ENCODE measurements around the gene SLC22A12.

SLC22A12 gene

GRCh38 chr11:64602466-64603070 lies 11.5 kb downstream of the SLC22A12 start:
- no peak for DNase-seq (ENCODE audit: low read depth in 4 of 4, low spot score in 1 of 4)

GRCh38 chr11:64603411-64604110 lies 12.5 kb downstream of the SLC22A12 start:
- DNase-seq (ENCODE audit: low read depth in 4 of 4, low spot score in 1 of 4) = no peak

GRCh38 chr11:64604458-64605243 lies 13.6 kb downstream of the SLC22A12 start:
- DNase-seq (ENCODE audit: low read depth in 4 of 4, low spot score in 1 of 4) = no peak

- DNase-seq (ENCODE audit: low read depth in 4 of 4, low spot score in 1 of 4) = no peak
These were observed 14.2 kb downstream of the SLC22A12 start for GRCh38 chr11:64605244-64605560.

- no peak for DNase-seq (ENCODE audit: low read depth in 4 of 4, low spot score in 1 of 4)
These were observed 14.9 kb downstream of the SLC22A12 start for GRCh38 chr11:64605656-64606585.

- DNase-seq (ENCODE audit: low read depth in 4 of 4, low spot score in 1 of 4) = no peak
These were observed 15.9 kb downstream of the SLC22A12 start for GRCh38 chr11:64606796-64607380.

- no peak for DNase-seq (ENCODE audit: low read depth in 4 of 4, low spot score in 1 of 4)
These were observed 16.5 kb downstream of the SLC22A12 start for GRCh38 chr11:64607381-64607985.

- DNase-seq (ENCODE audit: low read depth in 4 of 4, low spot score in 1 of 4) = no peak
These were observed 17.0 kb downstream of the SLC22A12 start for GRCh38 chr11:64608046-64608445.

- no peak for DNase-seq (ENCODE audit: low read depth in 4 of 4, low spot score in 1 of 4)
These were observed 17.6 kb downstream of the SLC22A12 start for GRCh38 chr11:64608636-64609035.

- no peak for DNase-seq (ENCODE audit: low read depth in 4 of 4, low spot score in 1 of 4)
These were observed 18.5 kb downstream of the SLC22A12 start for GRCh38 chr11:64609436-64610047.

- DNase-seq (ENCODE audit: low read depth in 4 of 4, low spot score in 1 of 4) = no peak
These were observed 19.6 kb downstream of the SLC22A12 start for GRCh38 chr11:64610596-64610995.

GRCh38 chr11:64611176-64611575 lies 20.2 kb downstream of the SLC22A12 start:
- no peak for DNase-seq (ENCODE audit: low read depth in 4 of 4, low spot score in 1 of 4)

- no peak for DNase-seq (ENCODE audit: low read depth in 4 of 4, low spot score in 1 of 4)
These were observed 21.0 kb downstream of the SLC22A12 start for GRCh38 chr11:64611869-64612646.

- no peak for DNase-seq (ENCODE audit: low read depth in 4 of 4, low spot score in 1 of 4)
These were observed 22.6 kb downstream of the SLC22A12 start for GRCh38 chr11:64613648-64614047.

GRCh38 chr11:64614917-64615316 lies 23.9 kb downstream of the SLC22A12 start:
- DNase-seq (ENCODE audit: low read depth in 4 of 4, low spot score in 1 of 4) = no peak

- no peak for DNase-seq (ENCODE audit: low read depth in 4 of 4, low spot score in 1 of 4)
These were observed 25.8 kb downstream of the SLC22A12 start for GRCh38 chr11:64616817-64617216.

GRCh38 chr11:64619196-64619595 lies 28.2 kb downstream of the SLC22A12 start:
- DNase-seq (ENCODE audit: low read depth in 4 of 4, low spot score in 1 of 4) = no peak

- DNase-seq (ENCODE audit: low read depth in 4 of 4, low spot score in 1 of 4) = peak in 1 of 4 experiments; percentile 7
These were observed 28.9 kb downstream of the SLC22A12 start for GRCh38 chr11:64619811-64620380.

Data from stimulated activated CD4-positive, alpha-beta T cell treated with anti-CD3 and anti-CD28 coated beads, Interleukin-1b, Interleukin-23, amount 100 ng/mL, for 24 hours (primary cell).